ENCODE results near the gene GPR155.
"Not testable (repeated sequence)": the region's sequence is repeated elsewhere in the genome, so short reads cannot be mapped to it uniquely, and the experiment has no call there.

The GPR155 gene

DNA sequence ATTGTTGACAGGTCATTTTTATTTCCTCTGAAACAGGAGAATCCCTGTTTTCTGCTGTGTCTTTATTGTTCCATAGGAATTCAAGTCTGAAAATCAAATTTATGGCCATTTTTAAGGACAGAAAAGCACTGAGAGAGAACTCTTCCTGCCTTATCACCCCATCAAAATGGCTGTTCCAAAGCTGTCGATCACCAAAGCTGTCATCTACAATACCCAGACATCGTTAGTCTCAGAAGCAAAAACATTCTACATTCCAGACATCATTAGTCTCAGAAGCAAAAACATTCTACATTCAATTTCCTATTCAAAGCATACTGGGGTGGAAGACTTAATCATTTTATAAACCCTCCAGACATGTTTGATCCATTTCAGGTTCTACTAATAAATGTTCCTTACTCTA is 46.9 kb downstream of the GPR155 start:
- Histone ChIP-seq H3K4me3 (ENCODE audit: low read depth in 1 of 2, low read length in 2 of 2) (no peak overlapping the region), H3K27ac (ENCODE audit: low read depth, low read length) (no peak overlapping the region), H3K27me3 (ENCODE audit: control insufficient read depth in 1 of 2, insufficient read depth in 2 of 2, low read length in 2 of 2) (no peaks in the 10 kb centered on the region), H3K9me3 (ENCODE audit: control insufficient read depth in 1 of 2, low read length in 2 of 2) (no peaks in the 10 kb centered on the region), H3K36me3 (ENCODE audit: control insufficient read depth in 1 of 2, insufficient read depth in 2 of 2, low read length in 2 of 2) (peaks cover 0 to 6% of the 10 kb centered on the region in 2 donors), H3K9ac (ENCODE audit: low read depth in 1 of 2, low read length in 2 of 2) (no peak overlapping the region), H3K4me1 (ENCODE audit: control insufficient read depth in 1 of 2, insufficient read depth in 2 of 2, low read length in 2 of 2) (no peaks in the 10 kb centered on the region)

GRCh38 chr2:174439323-174439722 is 47.5 kb downstream of the GPR155 start:
- peaks cover 0 to 6% of the 10 kb centered on the region in 2 donors for H3K36me3 ChIP-seq (ENCODE audit: control insufficient read depth in 1 of 2, insufficient read depth in 2 of 2, low read length in 2 of 2)
- no peaks in the 10 kb centered on the region for H3K4me1 ChIP-seq (ENCODE audit: control insufficient read depth in 1 of 2, insufficient read depth in 2 of 2, low read length in 2 of 2)
- no peaks in the 10 kb centered on the region for H3K9me3 ChIP-seq (ENCODE audit: control insufficient read depth in 1 of 2, low read length in 2 of 2)
- no peak overlapping the region for H3K9ac ChIP-seq (ENCODE audit: low read depth in 1 of 2, low read length in 2 of 2)
- no peaks in the 10 kb centered on the region for H3K27me3 ChIP-seq (ENCODE audit: control insufficient read depth in 1 of 2, insufficient read depth in 2 of 2, low read length in 2 of 2)
- H3K27ac ChIP-seq (ENCODE audit: low read depth, low read length): no peak overlapping the region
- H3K4me3 ChIP-seq (ENCODE audit: low read depth in 1 of 2, low read length in 2 of 2): no peak overlapping the region

- Histone ChIP-seq H3K9ac (ENCODE audit: low read depth in 1 of 2, low read length in 2 of 2) (no peak overlapping the region), H3K27me3 (ENCODE audit: control insufficient read depth in 1 of 2, insufficient read depth in 2 of 2, low read length in 2 of 2) (no peaks in the 10 kb centered on the region), H3K4me1 (ENCODE audit: control insufficient read depth in 1 of 2, insufficient read depth in 2 of 2, low read length in 2 of 2) (no peaks in the 10 kb centered on the region), H3K4me3 (ENCODE audit: low read depth in 1 of 2, low read length in 2 of 2) (no peak overlapping the region), H3K9me3 (ENCODE audit: control insufficient read depth in 1 of 2, low read length in 2 of 2) (no peaks in the 10 kb centered on the region), H3K27ac (ENCODE audit: low read depth, low read length) (no peak overlapping the region), H3K36me3 (ENCODE audit: control insufficient read depth in 1 of 2, insufficient read depth in 2 of 2, low read length in 2 of 2) (peaks cover 0 to 9% of the 10 kb centered on the region in 2 donors)
Measured at GRCh38 chr2:174438146-174438886, 48.5 kb downstream of the GPR155 start.

GRCh38 chr2:174436351-174436750 is 50.5 kb downstream of the GPR155 start:
- H3K27me3 ChIP-seq (ENCODE audit: control insufficient read depth in 1 of 2, insufficient read depth in 2 of 2, low read length in 2 of 2): no peaks in the 10 kb centered on the region
- H3K4me1 ChIP-seq (ENCODE audit: control insufficient read depth in 1 of 2, insufficient read depth in 2 of 2, low read length in 2 of 2): no peaks in the 10 kb centered on the region
- H3K9ac ChIP-seq (ENCODE audit: low read depth in 1 of 2, low read length in 2 of 2): no peak overlapping the region
- no peak overlapping the region for H3K4me3 ChIP-seq (ENCODE audit: low read depth in 1 of 2, low read length in 2 of 2)
- no peaks in the 10 kb centered on the region for H3K9me3 ChIP-seq (ENCODE audit: control insufficient read depth in 1 of 2, low read length in 2 of 2)
- peaks cover 0 to 10% of the 10 kb centered on the region in 2 donors for H3K36me3 ChIP-seq (ENCODE audit: control insufficient read depth in 1 of 2, insufficient read depth in 2 of 2, low read length in 2 of 2)
- no peak overlapping the region for H3K27ac ChIP-seq (ENCODE audit: low read depth, low read length)

GRCh38 chr2:174431902-174432301 is 54.9 kb downstream of the GPR155 start:
- Histone ChIP-seq H3K4me3 (ENCODE audit: low read depth in 1 of 2, low read length in 2 of 2) (no peak overlapping the region), H3K27me3 (ENCODE audit: control insufficient read depth in 1 of 2, insufficient read depth in 2 of 2, low read length in 2 of 2) (no peaks in the 10 kb centered on the region), H3K27ac (ENCODE audit: low read depth, low read length) (no peak overlapping the region), H3K9me3 (ENCODE audit: control insufficient read depth in 1 of 2, low read length in 2 of 2) (no peaks in the 10 kb centered on the region), H3K36me3 (ENCODE audit: control insufficient read depth in 1 of 2, insufficient read depth in 2 of 2, low read length in 2 of 2) (peaks cover 4 to 14% of the 10 kb centered on the region in 2 donors), H3K4me1 (ENCODE audit: control insufficient read depth in 1 of 2, insufficient read depth in 2 of 2, low read length in 2 of 2) (no peaks in the 10 kb centered on the region), H3K9ac (ENCODE audit: low read depth in 1 of 2, low read length in 2 of 2) (no peak overlapping the region)

- H3K9me3 ChIP-seq (ENCODE audit: control insufficient read depth in 1 of 2, low read length in 2 of 2): no peaks in the 10 kb centered on the region
- H3K4me1 ChIP-seq (ENCODE audit: control insufficient read depth in 1 of 2, insufficient read depth in 2 of 2, low read length in 2 of 2): no peaks in the 10 kb centered on the region
- no peaks in the 10 kb centered on the region for H3K27me3 ChIP-seq (ENCODE audit: control insufficient read depth in 1 of 2, insufficient read depth in 2 of 2, low read length in 2 of 2)
- no peak overlapping the region for H3K9ac ChIP-seq (ENCODE audit: low read depth in 1 of 2, low read length in 2 of 2)
- H3K36me3 ChIP-seq (ENCODE audit: control insufficient read depth in 1 of 2, insufficient read depth in 2 of 2, low read length in 2 of 2): peaks cover 4 to 8% of the 10 kb centered on the region in 2 donors
- no peak overlapping the region for H3K4me3 ChIP-seq (ENCODE audit: low read depth in 1 of 2, low read length in 2 of 2)
- H3K27ac ChIP-seq (ENCODE audit: low read depth, low read length): no peak overlapping the region
Measured at GRCh38 chr2:174430066-174430465, 56.8 kb downstream of the GPR155 start.

GRCh38 chr2:174428214-174428613 is 58.6 kb downstream of the GPR155 start:
- H3K4me1 ChIP-seq (ENCODE audit: control insufficient read depth in 1 of 2, insufficient read depth in 2 of 2, low read length in 2 of 2): no peaks in the 10 kb centered on the region
- H3K27me3 ChIP-seq (ENCODE audit: control insufficient read depth in 1 of 2, insufficient read depth in 2 of 2, low read length in 2 of 2): no peaks in the 10 kb centered on the region
- peaks cover 4 to 5% of the 10 kb centered on the region in 2 donors for H3K36me3 ChIP-seq (ENCODE audit: control insufficient read depth in 1 of 2, insufficient read depth in 2 of 2, low read length in 2 of 2)
- H3K27ac ChIP-seq (ENCODE audit: low read depth, low read length): no peak overlapping the region
- H3K9me3 ChIP-seq (ENCODE audit: control insufficient read depth in 1 of 2, low read length in 2 of 2): no peaks in the 10 kb centered on the region
- no peak overlapping the region for H3K4me3 ChIP-seq (ENCODE audit: low read depth in 1 of 2, low read length in 2 of 2)
- no peak overlapping the region for H3K9ac ChIP-seq (ENCODE audit: low read depth in 1 of 2, low read length in 2 of 2)

GRCh38 chr2:174412256-174412655 is 74.6 kb downstream of the GPR155 start:
- Histone ChIP-seq H3K27me3 (ENCODE audit: control insufficient read depth in 1 of 2, insufficient read depth in 2 of 2, low read length in 2 of 2) (no peaks in the 10 kb centered on the region), H3K27ac (ENCODE audit: low read depth, low read length) (no peak overlapping the region), H3K36me3 (ENCODE audit: control insufficient read depth in 1 of 2, insufficient read depth in 2 of 2, low read length in 2 of 2) (peaks cover 0 to 8% of the 10 kb centered on the region in 2 donors), H3K4me3 (ENCODE audit: low read depth in 1 of 2, low read length in 2 of 2) (no peak overlapping the region), H3K9ac (ENCODE audit: low read depth in 1 of 2, low read length in 2 of 2) (no peak overlapping the region), H3K4me1 (ENCODE audit: control insufficient read depth in 1 of 2, insufficient read depth in 2 of 2, low read length in 2 of 2) (no peaks in the 10 kb centered on the region), H3K9me3 (ENCODE audit: control insufficient read depth in 1 of 2, low read length in 2 of 2) (no peaks in the 10 kb centered on the region)

- H3K9me3 ChIP-seq (ENCODE audit: control insufficient read depth in 1 of 2, low read length in 2 of 2): not testable (repeated sequence)
Measured at GRCh38 chr2:174410039-174410438, 76.8 kb downstream of the GPR155 start.

DNA sequence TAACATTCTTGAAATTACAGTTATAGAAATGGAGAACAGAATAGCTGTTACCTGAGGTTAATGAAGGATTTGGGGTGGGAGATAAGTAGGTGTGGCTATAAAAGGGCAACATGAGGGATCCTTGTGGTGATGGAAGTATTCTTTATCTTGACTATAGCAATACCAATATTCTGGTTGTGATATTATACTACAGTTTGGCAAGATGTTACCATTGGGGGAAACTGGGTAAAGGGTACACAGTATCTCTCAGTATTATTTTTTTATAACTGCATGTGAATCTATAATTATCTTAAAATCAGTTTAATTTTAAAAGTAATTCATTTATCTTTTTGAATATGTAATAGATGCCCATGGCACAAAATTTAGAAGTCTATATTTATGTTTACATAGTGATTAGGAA is 83.2 kb downstream of the GPR155 start:
- no peak overlapping the region for H3K4me3 ChIP-seq (ENCODE audit: low read depth in 1 of 2, low read length in 2 of 2)
- no peak overlapping the region for H3K9ac ChIP-seq (ENCODE audit: low read depth in 1 of 2, low read length in 2 of 2)
- no peak overlapping the region for H3K27ac ChIP-seq (ENCODE audit: low read depth, low read length)
- no peaks in the 10 kb centered on the region for H3K4me1 ChIP-seq (ENCODE audit: control insufficient read depth in 1 of 2, insufficient read depth in 2 of 2, low read length in 2 of 2)
- H3K9me3 ChIP-seq (ENCODE audit: control insufficient read depth in 1 of 2, low read length in 2 of 2): no peaks in the 10 kb centered on the region
- H3K36me3 ChIP-seq (ENCODE audit: control insufficient read depth in 1 of 2, insufficient read depth in 2 of 2, low read length in 2 of 2): peaks cover 0 to 21% of the 10 kb centered on the region in 2 donors
- no peaks in the 10 kb centered on the region for H3K27me3 ChIP-seq (ENCODE audit: control insufficient read depth in 1 of 2, insufficient read depth in 2 of 2, low read length in 2 of 2)

More at GRCh38 chr2:174410039-174410438, 76.8 kb downstream of the GPR155 start:
- H3K4me1 ChIP-seq (ENCODE audit: control insufficient read depth in 1 of 2, insufficient read depth in 2 of 2, low read length in 2 of 2); H3K4me3 ChIP-seq (ENCODE audit: low read depth in 1 of 2, low read length in 2 of 2); H3K27ac ChIP-seq (ENCODE audit: low read depth, low read length); H3K27me3 ChIP-seq (ENCODE audit: control insufficient read depth in 1 of 2, insufficient read depth in 2 of 2, low read length in 2 of 2); H3K9ac ChIP-seq (ENCODE audit: low read depth in 1 of 2, low read length in 2 of 2); H3K36me3 ChIP-seq (ENCODE audit: control insufficient read depth in 1 of 2, insufficient read depth in 2 of 2, low read length in 2 of 2): not testable (repeated sequence)

Data from duodenal mucosa (tissue), 2 donors.